Mesendoderm (in vitro differentiated cells): ENCODE measurements around the gene MED25.
A peak's percentile ranks its signal among the peaks of the same experiment; 100 is the strongest.

Source experiments
- DNase-seq: peaks from one replicate; pipeline ENCODE4 v3.0.0; 2013
- H2AK5ac ChIP-seq: 2 replicates; pipeline ENCODE4 v1.6.1; 2013; ENCODE audit warnings: low read length, inconsistent platforms
- H2BK120ac ChIP-seq: 2 replicates; pipeline ENCODE4 v1.6.1; 2013; ENCODE audit warnings: low read depth, mild to moderate bottlenecking, low read length, moderate library complexity, mixed read lengths
- H2BK15ac ChIP-seq: replicated peaks from 2 replicates; pipeline ENCODE4 v1.6.1; 2013; ENCODE audit warnings: low read depth, mild to moderate bottlenecking, moderate library complexity
- H2BK5ac ChIP-seq: 2 replicates; pipeline ENCODE4 v1.6.1; 2013; ENCODE audit warnings: low read length, inconsistent platforms
- H3K18ac ChIP-seq: 2 replicates; pipeline ENCODE4 v1.6.1; 2013; ENCODE audit warnings: mild to moderate bottlenecking, low read length, mixed read lengths
- H3K23ac ChIP-seq: one replicate; pipeline ENCODE4 v1.6.1; 2013; ENCODE audit warnings: low read length
- H3K27ac ChIP-seq: 2 replicates; pipeline ENCODE4 v1.5.1; 2013; ENCODE audit warnings: low read depth, mild to moderate bottlenecking, inconsistent platforms, low read length, moderate library complexity
- H3K27me3 ChIP-seq: 2 replicates; pipeline ENCODE4 v1.6.1; 2013; ENCODE audit warnings: low read length, control low read depth, mild to moderate bottlenecking, inconsistent platforms; ENCODE audit not compliant: insufficient read depth, poor library complexity
- H3K36me3 ChIP-seq: 2 replicates; pipeline ENCODE4 v1.6.1; 2013; ENCODE audit warnings: low read length, inconsistent platforms; ENCODE audit not compliant: control insufficient read depth, insufficient read depth
- H3K4ac ChIP-seq: one replicate; pipeline ENCODE4 v1.6.1; 2013; ENCODE audit warnings: low read depth, mild to moderate bottlenecking, low read length, moderate library complexity
- H3K4me1 ChIP-seq: 2 replicates; pipeline ENCODE4 v1.6.1; 2013; ENCODE audit warnings: low read depth, low read length, inconsistent platforms; ENCODE audit not compliant: control insufficient read depth
- H3K4me2 ChIP-seq: 2 replicates; pipeline ENCODE4 v1.6.1; 2013; ENCODE audit warnings: low read length
- H3K4me3 ChIP-seq: 2 replicates; pipeline ENCODE4 v1.5.1; 2013; ENCODE audit warnings: mild to moderate bottlenecking, low read length
- H3K56ac ChIP-seq: one replicate; pipeline ENCODE4 v1.6.1; 2013; ENCODE audit warnings: low read length
- H3K79me1 ChIP-seq: 2 replicates; pipeline ENCODE4 v1.6.1; 2013; ENCODE audit warnings: low read length, inconsistent platforms
- H3K79me2 ChIP-seq: 2 replicates; pipeline ENCODE4 v1.6.1; 2013; ENCODE audit warnings: mild to moderate bottlenecking, low read length; ENCODE audit not compliant: control insufficient read depth, insufficient read depth
- H3K9ac ChIP-seq: 2 replicates; pipeline ENCODE4 v1.6.1; 2013; ENCODE audit warnings: low read length, inconsistent platforms
- H4K5ac ChIP-seq: one replicate; pipeline ENCODE4 v1.6.1; 2013; ENCODE audit warnings: low read length
- H4K8ac ChIP-seq: one replicate; pipeline ENCODE4 v1.6.1; 2013; ENCODE audit warnings: low read depth, mild to moderate bottlenecking, control low read depth, low read length, moderate library complexity
- WGBS: extraction: QIAGEN DNeasy Blood & Tissue Kit; methylation state at CpG from one replicate; pipeline ENCODE4 v1.1.7; 2013; ENCODE audit warnings: low lambda C conversion rate, missing lambda C conversion rate; ENCODE audit not compliant: insufficient coverage; ENCODE audit errors: extremely low coverage; 5-methylcytosine and 5-hydroxymethylcytosine counted together

The MED25 gene

GRCh38 chr19:49774969-49775368, 43.1 kb upstream of the MED25 start:
- no peak overlapping the region for H3K18ac ChIP-seq
- no peak for DNase-seq
- no peak overlapping the region for H3K4me2 ChIP-seq
- no peaks in the 10 kb centered on the region for H3K27me3 ChIP-seq
- no peak overlapping the region for H3K4ac ChIP-seq
- H3K4me3 ChIP-seq = no peak overlapping the region
- H3K4me1 ChIP-seq = no peaks in the 10 kb centered on the region
- H2BK120ac ChIP-seq = no peak overlapping the region
- H3K79me2 ChIP-seq = no peaks in the 10 kb centered on the region
- H2BK15ac ChIP-seq = no peak overlapping the region
- H3K79me1 ChIP-seq = peaks cover 6% of the 10 kb centered on the region
- no peak overlapping the region for H4K8ac ChIP-seq
- no peak overlapping the region for H3K56ac ChIP-seq
- no peak overlapping the region for H3K9ac ChIP-seq
- H3K27ac ChIP-seq = no peak overlapping the region
- no peaks in the 10 kb centered on the region for H3K36me3 ChIP-seq
- no peak overlapping the region for H4K5ac ChIP-seq
- H2BK5ac ChIP-seq = no peak overlapping the region
- H2AK5ac ChIP-seq = no peak overlapping the region
- no CpG with 5 or more reads among the region's 8 CpGs for WGBS
- no peak overlapping the region for H3K23ac ChIP-seq

GRCh38 chr19:49775742-49776370, 42.2 kb upstream of the MED25 start:
- H2BK120ac ChIP-seq = no peak overlapping the region
- no peak overlapping the region for H3K23ac ChIP-seq
- H3K4me2 ChIP-seq = no peak overlapping the region
- WGBS = no CpG with 5 or more reads among the region's 20 CpGs
- no peak overlapping the region for H4K5ac ChIP-seq
- no peaks in the 10 kb centered on the region for H3K4me1 ChIP-seq
- peaks cover 2% of the 10 kb centered on the region for H3K79me1 ChIP-seq
- no peak overlapping the region for H2BK15ac ChIP-seq
- no peaks in the 10 kb centered on the region for H3K36me3 ChIP-seq
- H4K8ac ChIP-seq = no peak overlapping the region
- no peak overlapping the region for H2AK5ac ChIP-seq
- no peak overlapping the region for H3K27ac ChIP-seq
- H3K4ac ChIP-seq = no peak overlapping the region
- no peak for DNase-seq
- H3K4me3 ChIP-seq = no peak overlapping the region
- H3K27me3 ChIP-seq = no peaks in the 10 kb centered on the region
- H3K79me2 ChIP-seq = no peaks in the 10 kb centered on the region
- H3K9ac ChIP-seq = no peak overlapping the region
- H3K18ac ChIP-seq = no peak overlapping the region
- H2BK5ac ChIP-seq = no peak overlapping the region
- H3K56ac ChIP-seq = no peak overlapping the region

- no peak overlapping the region for H3K4me2 ChIP-seq
- H3K23ac ChIP-seq = no peak overlapping the region
- H2BK15ac ChIP-seq = no peak overlapping the region
- no peaks in the 10 kb centered on the region for H3K27me3 ChIP-seq
- no peaks in the 10 kb centered on the region for H3K4me1 ChIP-seq
- no peaks in the 10 kb centered on the region for H3K79me2 ChIP-seq
- no peak overlapping the region for H3K18ac ChIP-seq
- no peak overlapping the region for H3K4ac ChIP-seq
- no peak overlapping the region for H4K8ac ChIP-seq
- H3K9ac ChIP-seq = no peak overlapping the region
- no CpG with 5 or more reads among the region's 6 CpGs for WGBS
- H2BK120ac ChIP-seq = no peak overlapping the region
- no peak for DNase-seq
- no peak overlapping the region for H3K27ac ChIP-seq
- H3K4me3 ChIP-seq = no peak overlapping the region
- H3K79me1 ChIP-seq = peaks cover 2% of the 10 kb centered on the region
- no peak overlapping the region for H3K56ac ChIP-seq
- H3K36me3 ChIP-seq = no peaks in the 10 kb centered on the region
- H4K5ac ChIP-seq = no peak overlapping the region
- no peak overlapping the region for H2BK5ac ChIP-seq
- H2AK5ac ChIP-seq = no peak overlapping the region
Observed at GRCh38 chr19:49776371-49776764, 41.7 kb upstream of the MED25 start.

- H3K4me2 ChIP-seq = no peak overlapping the region
- H2BK120ac ChIP-seq = no peak overlapping the region
- H3K4ac ChIP-seq = no peak overlapping the region
- no peak overlapping the region for H3K4me3 ChIP-seq
- no peak for DNase-seq
- no peak overlapping the region for H3K27ac ChIP-seq
- H4K5ac ChIP-seq = no peak overlapping the region
- H3K79me1 ChIP-seq = peaks cover 2% of the 10 kb centered on the region
- no CpG with 5 or more reads among the region's 11 CpGs for WGBS
- H3K23ac ChIP-seq = no peak overlapping the region
- H3K36me3 ChIP-seq = peaks cover 5% of the 10 kb centered on the region
- no peaks in the 10 kb centered on the region for H3K4me1 ChIP-seq
- no peak overlapping the region for H3K56ac ChIP-seq
- H2AK5ac ChIP-seq = no peak overlapping the region
- H3K79me2 ChIP-seq = no peaks in the 10 kb centered on the region
- H3K27me3 ChIP-seq = no peaks in the 10 kb centered on the region
- no peak overlapping the region for H2BK5ac ChIP-seq
- H3K18ac ChIP-seq = no peak overlapping the region
- H3K9ac ChIP-seq = no peak overlapping the region
- H2BK15ac ChIP-seq = no peak overlapping the region
- H4K8ac ChIP-seq = no peak overlapping the region
Observed at GRCh38 chr19:49779731-49780555, 38.1 kb upstream of the MED25 start.

- no peak overlapping the region for H2BK120ac ChIP-seq
- no peaks in the 10 kb centered on the region for H3K79me2 ChIP-seq
- no peak overlapping the region for H3K4me3 ChIP-seq
- no peak overlapping the region for H3K27ac ChIP-seq
- H3K27me3 ChIP-seq = no peaks in the 10 kb centered on the region
- H3K9ac ChIP-seq = no peak overlapping the region
- H3K79me1 ChIP-seq = peaks cover 2% of the 10 kb centered on the region
- DNase-seq = peak; percentile 37
- peaks cover 7% of the 10 kb centered on the region for H3K36me3 ChIP-seq
- no peak overlapping the region for H2BK15ac ChIP-seq
- WGBS = no CpG with 5 or more reads among the region's 8 CpGs
- H3K23ac ChIP-seq = no peak overlapping the region
- H4K8ac ChIP-seq = no peak overlapping the region
- no peak overlapping the region for H2BK5ac ChIP-seq
- no peaks in the 10 kb centered on the region for H3K4me1 ChIP-seq
- no peak overlapping the region for H3K4ac ChIP-seq
- peak overlapping the region; percentile 17 for H3K56ac ChIP-seq
- H4K5ac ChIP-seq = no peak overlapping the region
- H3K4me2 ChIP-seq = no peak overlapping the region
- no peak overlapping the region for H3K18ac ChIP-seq
- H2AK5ac ChIP-seq = no peak overlapping the region
Observed at GRCh38 chr19:49780861-49781260, 37.2 kb upstream of the MED25 start.
